Hepatocyte (in vitro differentiated cells): ENCODE measurements around the gene WTAP. TPM values are rescaled to one million over a fixed set of nuclear protein-coding genes. Genes with fewer than 3 reads are reported as not detected.
"Not testable (repeated sequence)": the region's sequence is repeated elsewhere in the genome, so short reads cannot be mapped to it uniquely, and the experiment has no call there.

ENCODE experiments used
- DNase-seq: peaks from one replicate; pipeline ENCODE4 v3.0.0-alpha.2; 2016; ENCODE audit warnings: low spot score
- H2AFZ ChIP-seq: fragments of 200-600 bp; sonication (generic); 2 replicates; pipeline ENCODE4 v1.6.0; 2016; ENCODE audit warnings: antibody characterized with exemption, mild to moderate bottlenecking
- H3K27ac ChIP-seq: fragments of 200-600 bp; sonication (generic); 2 replicates; pipeline ENCODE4 v1.5.1; 2016; ENCODE audit warnings: mild to moderate bottlenecking
- H3K27me3 ChIP-seq: fragments of 200-600 bp; sonication (generic); 2 replicates; pipeline ENCODE4 v1.6.1; 2016
- H3K36me3 ChIP-seq: fragments of 200-600 bp; sonication (generic); replicated peaks from 2 replicates; pipeline ENCODE4 v1.5.1; 2016; ENCODE audit warnings: low read depth; ENCODE audit not compliant: insufficient read depth
- H3K4me1 ChIP-seq: fragments of 200-600 bp; sonication (generic); 2 replicates; pipeline ENCODE4 v1.5.1; 2016; ENCODE audit warnings: mild to moderate bottlenecking, moderate library complexity; ENCODE audit not compliant: insufficient read depth
- H3K4me2 ChIP-seq: fragments of 200-600 bp; sonication (generic); 2 replicates; pipeline ENCODE4 v1.6.0; 2016
- H3K4me3 ChIP-seq: fragments of 200-600 bp; sonication (generic); 2 replicates; pipeline ENCODE4 v1.5.1; 2016; ENCODE audit warnings: mild to moderate bottlenecking
- H3K79me2 ChIP-seq: fragments of 200-600 bp; sonication (generic); 2 replicates; pipeline ENCODE4 v1.6.0; 2017; ENCODE audit warnings: mild to moderate bottlenecking
- H3K9me2 ChIP-seq: fragments of 200-600 bp; sonication (generic); replicated peaks from 2 replicates; pipeline ENCODE4 v1.6.0; 2017; ENCODE audit warnings: mild to moderate bottlenecking; ENCODE audit not compliant: insufficient read depth
- H3K9me3 ChIP-seq: fragments of 200-600 bp; sonication (generic); 2 replicates; pipeline ENCODE4 v1.5.1; 2016; ENCODE audit warnings: low read depth, mild to moderate bottlenecking
- H4K20me1 ChIP-seq: fragments of 200-600 bp; sonication (generic); 2 replicates; pipeline ENCODE4 v1.6.0; 2016; ENCODE audit warnings: mild to moderate bottlenecking; ENCODE audit not compliant: insufficient read depth, poor library complexity, severe bottlenecking
- EZH2 ChIP-seq: fragments of 200-600 bp; sonication (generic); IDR thresholded peaks from 2 replicates; pipeline ENCODE4 v1.6.1; 2016; ENCODE audit warnings: antibody characterized with exemption, mild to moderate bottlenecking, borderline replicate concordance
- EZH2phosphoT487 ChIP-seq: fragments of 200-600 bp; sonication (generic); IDR thresholded peaks from one replicate; pipeline ENCODE4 v1.6.1; 2018; ENCODE audit warnings: antibody characterized with exemption, mild to moderate bottlenecking, low read depth, moderate library complexity; ENCODE audit not compliant: unreplicated experiment, severe bottlenecking
- WGBS: methylation state at CpG from one replicate; pipeline ENCODE4 v1.1.6; 2016; ENCODE audit warnings: low lambda C conversion rate; ENCODE audit errors: missing lambda C conversion rate; 5-methylcytosine and 5-hydroxymethylcytosine counted together
- polyA plus RNA-seq: library from polyadenylated mRNA; unstranded; fragments of >200 nt; fragmentation: Nextera tagmentation; extraction: Ambion mirVana; gene quantifications from 2 replicates; pipeline ENCODE4 v1.2.1, GENCODE V29; 2016
- total RNA-seq: library from RNA; depleted of rRNA; stranded (reverse); fragments of >200 nt; gene quantifications from 2 replicates; pipeline ENCODE4 v1.2.3, GENCODE V29; 2014
- TF ChIP-seq, protein P1 (sequence below): fragments of 200-600 bp; sonication (generic); IDR thresholded peaks from 2 replicates; pipeline ENCODE4 v1.5.1; 2016; ENCODE audit warnings: antibody characterized with exemption, mild to moderate bottlenecking; ENCODE audit not compliant: poor library complexity

Gene WTAP
- total and polyA plus RNA-seq, 2 experiments from 2014 or later: 84.6 to 101 TPM

DNA sequence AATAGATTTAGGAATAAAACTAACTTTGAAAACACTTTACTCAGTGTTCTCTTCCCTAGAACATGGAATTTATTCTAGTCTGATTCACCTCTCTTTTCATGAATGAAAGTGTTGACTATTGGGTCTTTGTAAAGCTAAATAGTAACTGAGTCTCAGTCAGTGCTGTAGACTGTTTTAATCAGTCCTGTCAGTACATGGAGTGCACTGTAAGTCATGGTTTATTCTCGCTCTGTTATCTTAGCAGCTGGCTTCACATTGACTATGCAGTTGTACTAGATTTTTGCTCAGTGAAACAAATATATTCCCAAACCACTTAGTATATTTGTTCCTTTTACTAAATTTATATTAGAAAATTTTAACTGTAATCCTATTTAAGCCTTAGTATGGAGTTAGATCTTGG lies 19.5 kb downstream of the WTAP start:
- Histone ChIP-seq H3K36me3 (peaks cover 13% of the 10 kb centered on the region), H3K27me3 (no peaks in the 10 kb centered on the region), H2AFZ (no peak overlapping the region), H3K9me3 (no peaks in the 10 kb centered on the region), H3K79me2 (peaks cover 77% of the 10 kb centered on the region), H3K4me3 (no peak overlapping the region), H3K4me2 (no peak overlapping the region), H4K20me1 (peaks cover 10% of the 10 kb centered on the region), H3K9me2 (no peaks in the 10 kb centered on the region), H3K27ac (no peak overlapping the region), H3K4me1 (no peaks in the 10 kb centered on the region)
- TF ChIP-seq, protein P1, sequence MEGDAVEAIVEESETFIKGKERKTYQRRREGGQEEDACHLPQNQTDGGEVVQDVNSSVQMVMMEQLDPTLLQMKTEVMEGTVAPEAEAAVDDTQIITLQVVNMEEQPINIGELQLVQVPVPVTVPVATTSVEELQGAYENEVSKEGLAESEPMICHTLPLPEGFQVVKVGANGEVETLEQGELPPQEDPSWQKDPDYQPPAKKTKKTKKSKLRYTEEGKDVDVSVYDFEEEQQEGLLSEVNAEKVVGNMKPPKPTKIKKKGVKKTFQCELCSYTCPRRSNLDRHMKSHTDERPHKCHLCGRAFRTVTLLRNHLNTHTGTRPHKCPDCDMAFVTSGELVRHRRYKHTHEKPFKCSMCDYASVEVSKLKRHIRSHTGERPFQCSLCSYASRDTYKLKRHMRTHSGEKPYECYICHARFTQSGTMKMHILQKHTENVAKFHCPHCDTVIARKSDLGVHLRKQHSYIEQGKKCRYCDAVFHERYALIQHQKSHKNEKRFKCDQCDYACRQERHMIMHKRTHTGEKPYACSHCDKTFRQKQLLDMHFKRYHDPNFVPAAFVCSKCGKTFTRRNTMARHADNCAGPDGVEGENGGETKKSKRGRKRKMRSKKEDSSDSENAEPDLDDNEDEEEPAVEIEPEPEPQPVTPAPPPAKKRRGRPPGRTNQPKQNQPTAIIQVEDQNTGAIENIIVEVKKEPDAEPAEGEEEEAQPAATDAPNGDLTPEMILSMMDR: no peak
- TF ChIP-seq EZH2: no peak
- no peak for TF ChIP-seq EZH2phosphoT487
- DNase-seq: no peak
- WGBS: 96% methylated on average over 1 of the region's 1 CpG

DNA sequence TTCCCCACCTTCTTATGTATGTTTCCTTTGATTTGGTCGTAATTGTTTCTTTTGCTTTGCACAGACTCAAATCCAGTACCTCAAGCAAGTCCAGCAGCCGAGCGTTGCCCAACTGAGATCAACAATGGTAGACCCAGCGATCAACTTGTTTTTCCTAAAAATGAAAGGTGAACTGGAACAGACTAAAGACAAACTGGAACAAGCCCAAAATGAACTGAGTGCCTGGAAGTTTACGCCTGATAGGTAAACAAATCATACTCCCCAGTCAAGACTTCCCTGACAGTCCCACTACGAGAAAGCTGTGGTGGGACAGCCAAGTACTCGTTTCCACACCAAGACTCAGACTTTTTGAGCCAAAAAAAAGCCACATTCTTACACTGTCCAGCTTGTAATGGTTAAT lies 20.8 kb downstream of the WTAP start:
- not testable (repeated sequence) for H3K4me3 ChIP-seq, DNase-seq, H3K9me3 ChIP-seq, H2AFZ ChIP-seq, H3K4me2 ChIP-seq, H3K27ac ChIP-seq, H3K9me2 ChIP-seq, H3K4me1 ChIP-seq, H3K27me3 ChIP-seq
- 90% methylated on average over 7 of the region's 7 CpGs for whole genome bisulfite sequencing
- Histone ChIP-seq H3K79me2 (peaks cover 77% of the 10 kb centered on the region), H4K20me1 (peaks cover 10% of the 10 kb centered on the region), H3K36me3 (peaks cover 13% of the 10 kb centered on the region)

DNA sequence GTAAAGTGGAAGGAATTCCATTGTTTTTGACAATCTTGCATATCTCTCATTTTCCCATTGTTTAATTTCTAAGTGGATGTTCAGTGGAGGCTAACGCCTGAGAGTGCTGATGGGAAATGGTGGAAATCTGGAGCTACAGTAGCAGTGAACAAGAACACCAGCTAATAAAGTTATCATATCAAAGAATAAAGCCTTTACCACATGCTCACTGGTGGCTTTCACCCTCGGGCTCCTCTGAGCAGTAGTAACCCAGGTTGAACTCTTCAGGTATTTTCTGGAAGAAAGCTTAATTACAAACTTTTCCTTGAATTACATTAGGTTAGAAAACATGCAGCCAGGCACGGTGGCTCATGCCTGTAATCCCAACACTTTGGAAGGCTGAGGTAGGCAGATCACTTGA lies 24.1 kb downstream of the WTAP start:
- Histone ChIP-seq H3K4me2 (no peak overlapping the region), H3K9me2 (no peaks in the 10 kb centered on the region), H3K27me3 (no peaks in the 10 kb centered on the region), H3K9me3 (no peaks in the 10 kb centered on the region), H3K36me3 (peaks cover 5% of the 10 kb centered on the region), H2AFZ (no peak overlapping the region), H3K27ac (no peak overlapping the region), H3K4me3 (no peak overlapping the region), H3K79me2 (peaks cover 56% of the 10 kb centered on the region), H3K4me1 (no peaks in the 10 kb centered on the region), H4K20me1 (peaks cover 8% of the 10 kb centered on the region)
- no peak for TF ChIP-seq EZH2
- TF ChIP-seq, protein P1: no peak
- TF ChIP-seq EZH2phosphoT487: no peak
- WGBS: 97% methylated on average over 3 of the region's 3 CpGs
- no peak for DNase-seq

DNA sequence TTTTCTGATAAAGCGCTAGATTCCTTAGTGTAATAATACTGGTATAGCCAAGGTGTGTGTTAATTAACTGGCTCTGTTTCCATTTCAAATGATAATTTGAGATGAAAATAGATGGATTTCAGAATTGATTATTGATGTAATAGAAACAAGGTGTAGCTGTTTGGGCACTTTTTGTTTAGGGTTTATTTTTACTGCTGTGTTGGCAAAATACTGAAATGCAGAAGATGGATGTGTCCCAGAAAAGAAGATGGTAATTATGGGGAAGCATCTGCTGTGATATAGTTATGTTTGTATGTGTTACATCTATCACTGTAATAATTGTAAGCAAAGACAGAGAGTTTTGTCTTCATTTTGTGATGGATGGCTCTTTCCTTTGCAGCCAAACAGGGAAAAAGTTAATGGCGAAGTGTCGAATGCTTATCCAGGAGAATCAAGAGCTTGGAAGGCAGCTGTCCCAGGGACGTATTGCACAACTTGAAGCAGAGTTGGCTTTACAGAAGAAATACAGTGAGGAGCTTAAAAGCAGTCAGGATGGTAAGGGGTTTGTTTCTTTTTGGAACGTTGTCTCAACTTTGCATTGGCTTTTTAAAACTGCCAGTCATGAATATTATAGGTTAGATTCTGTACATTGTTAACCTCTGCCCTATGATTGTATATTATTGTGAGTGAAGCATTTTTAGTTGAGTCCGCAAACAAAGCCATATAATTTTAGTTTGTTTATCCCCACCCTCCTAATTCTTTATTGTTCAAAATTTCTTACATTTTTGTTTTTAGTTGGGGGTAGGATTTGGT lies 26.0 kb downstream of the WTAP start:
- H3K27ac ChIP-seq: no peak overlapping the region
- H4K20me1 ChIP-seq: no peaks in the 10 kb centered on the region
- no peak for DNase-seq
- TF ChIP-seq EZH2phosphoT487 (no peak), EZH2 (no peak)
- TF ChIP-seq, protein P1: no peak
- H3K9me2 ChIP-seq: no peaks in the 10 kb centered on the region
- H3K4me3 ChIP-seq: no peak overlapping the region
- H3K36me3 ChIP-seq: peaks cover 5% of the 10 kb centered on the region
- no peak overlapping the region for H2AFZ ChIP-seq
- no peaks in the 10 kb centered on the region for H3K9me3 ChIP-seq
- no peaks in the 10 kb centered on the region for H3K27me3 ChIP-seq
- WGBS: 89% methylated on average over 6 of the region's 6 CpGs
- no peaks in the 10 kb centered on the region for H3K4me1 ChIP-seq
- peaks cover 51% of the 10 kb centered on the region for H3K79me2 ChIP-seq
- H3K4me2 ChIP-seq: no peak overlapping the region
